K562 (cell line): ENCODE measurements around the gene IRS2. TPM values are rescaled to one million over a fixed set of nuclear protein-coding genes. Genes with fewer than 3 reads are reported as not detected.

Source experiments
- RCOR1 ChIP-seq, 2 experiments: IDR thresholded peaks; 2 replicates each; pipeline ENCODE4 v1.6.1; 2012; ENCODE audit warnings: low read depth in 2 of 2, low read length in 2 of 2, borderline replicate concordance in 1 of 2, improper control_type of control experiment in 1 of 2
- REST ChIP-seq, 2 experiments: fragments of 450-650 bp; formaldehyde crosslinking in 1 of 2; IDR thresholded peaks; 2 replicates each; pipeline versions ENCODE4 v1.4.0 to v1.6.1; 2014 to 2020; ENCODE audit warnings: mild to moderate bottlenecking in 2 of 2, borderline replicate concordance in 1 of 2, low read depth in 1 of 2
- polyA plus RNA-seq, 8 experiments: library from polyadenylated mRNA; depleted of rRNA in 4 of 8; stranded (reverse) in 5 of 8; unstranded in 3 of 8; fragments of >200 nt; fragmentation: Nextera tagmentation in 2 of 8; fragmentation: Illumina TruSeq in 1 of 8; extraction: Ambion mirVana in 2 of 8; extraction: Trizol in 1 of 8; gene quantifications; 2 replicates each; pipeline versions ENCODE4 v1.2.1 to v1.2.3, GENCODE V29; 2011 to 2014; ENCODE audit warnings: inconsistent platforms in 1 of 8, missing spikeins in 1 of 8
- total RNA-seq, 7 experiments: library from RNA; depleted of rRNA in 6 of 7; stranded (reverse); fragments of >200 nt in 6 of 7; fragmentation: Illumina TruSeq in 2 of 7; extraction: Trizol in 2 of 7; gene quantifications; 2 replicates each; pipeline versions ENCODE4 v1.2.1 to v1.2.3, GENCODE V29; 2011 to 2021; ENCODE audit warnings: low replicate concordance in 1 of 7

IRS2 gene
- total and polyA plus RNA-seq, 9 of the 15 experiments (the other 6 are each of a cell fraction or from before 2014, with no cell fraction given): 0.36 to 4.6 (median 0.63) TPM

DNA sequence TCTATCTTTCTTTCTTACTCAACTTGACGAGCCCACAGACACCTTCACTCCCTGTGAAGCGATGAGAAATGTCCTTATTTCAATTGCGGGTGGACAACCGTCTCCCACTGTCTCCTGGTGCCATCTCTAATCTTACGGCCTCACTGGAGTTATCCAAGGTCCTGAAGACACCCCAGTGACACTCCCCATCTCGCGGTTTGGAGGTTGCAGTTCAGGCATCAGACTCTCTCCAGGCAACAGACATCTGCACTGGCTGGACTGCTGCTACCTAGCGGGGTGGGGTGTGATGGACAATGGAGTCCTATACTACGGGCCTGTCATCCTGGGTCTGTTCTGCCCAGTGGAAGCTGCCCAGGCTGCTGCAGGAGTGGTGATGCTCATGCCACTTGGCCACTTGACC lies 18.3 kb upstream of the IRS2 start (continued):
- peak; percentile 97 for TF ChIP-seq REST (IDR thresholded peaks at IDR 0.05; ENCODE audit: borderline replicate concordance)
- TF ChIP-seq REST (CRISPR knock-in tag; IDR thresholded peaks at IDR 0.05; ENCODE audit: low read depth): peak; percentile 93
- peak in 1 of 2 experiments; percentile 75; a peak in 2 of 4 replicates for TF ChIP-seq RCOR1 (IDR thresholded peaks at IDR 0.05; ENCODE audit: borderline replicate concordance in 1 of 2, low read depth in 2 of 2, low read length in 2 of 2)
- TF ChIP-seq, all 486 proteins: peak for 7
